Renal cortex interstitium (tissue), 11 donors: ENCODE results near the gene CHD2. TPM values are rescaled to one million over a fixed set of nuclear protein-coding genes. Genes with fewer than 3 reads are reported as not detected.
"Not testable (repeated sequence)": the region's sequence is repeated elsewhere in the genome, so short reads cannot be mapped to it uniquely, and the experiment has no call there.

Experiments used
- DNase-seq, 11 donors: peaks; one replicate each; pipeline ENCODE4 v3.0.0-alpha.2; 2013; ENCODE audit warnings: low read depth in 9 of 11, low spot score in 4 of 11; ENCODE audit errors: extremely low read depth in 1 of 11
- polyA plus RNA-seq, 3 donors: library from polyadenylated mRNA; unstranded; fragments of 120-200 nt; gene quantifications; one replicate each; pipeline ENCODE4 v1.2.1, GENCODE V29; 2013; ENCODE audit not compliant: insufficient read length in 3 of 3

CHD2 gene
- polyA plus RNA-seq, 3 donors: 112 to 146 (median 122) TPM

- DNase-seq: no peak
These were observed 148.6 kb downstream of the CHD2 start for GRCh38 chr15:93048759-93049161.

- DNase-seq: no peak
These were observed 149.1 kb downstream of the CHD2 start for GRCh38 chr15:93049233-93049632.

- no peak for DNase-seq
These were observed 149.9 kb downstream of the CHD2 start for GRCh38 chr15:93049914-93050578.

GRCh38 chr15:93050648-93051047, 150.5 kb downstream of the CHD2 start:
- DNase-seq: no peak

- no peak for DNase-seq
These were observed 151.3 kb downstream of the CHD2 start for GRCh38 chr15:93051236-93052089.

GRCh38 chr15:93052090-93052879, 152.2 kb downstream of the CHD2 start:
- no peak for DNase-seq

- no peak for DNase-seq
These were observed 155.1 kb downstream of the CHD2 start for GRCh38 chr15:93055211-93055610.

- DNase-seq: no peak
These were observed 156.7 kb downstream of the CHD2 start for GRCh38 chr15:93056836-93057235.

- DNase-seq: no peak
These were observed 157.5 kb downstream of the CHD2 start for GRCh38 chr15:93057618-93058017.

GRCh38 chr15:93058128-93058527, 158.0 kb downstream of the CHD2 start:
- no peak for DNase-seq

GRCh38 chr15:93058904-93059427, 158.8 kb downstream of the CHD2 start:
- no peak for DNase-seq

GRCh38 chr15:93059442-93059841, 159.3 kb downstream of the CHD2 start:
- no peak for DNase-seq

- DNase-seq: no peak
These were observed 160.5 kb downstream of the CHD2 start for GRCh38 chr15:93060336-93061248.

- DNase-seq: not testable (repeated sequence)
These were observed 162.6 kb downstream of the CHD2 start for GRCh38 chr15:93062628-93063261.

- no peak for DNase-seq
These were observed 163.1 kb downstream of the CHD2 start for GRCh38 chr15:93063262-93063671.

- no peak for DNase-seq
These were observed 163.9 kb downstream of the CHD2 start for GRCh38 chr15:93063796-93064690.

GRCh38 chr15:93065641-93066045, 165.5 kb downstream of the CHD2 start:
- no peak for DNase-seq
